ENCODE results near the gene FGF13.

The FGF13 gene

GRCh38 chrX:138711399-138712347, at the start of gene FGF13:
Gene FGF13, minus strand, starts transcription at chrX:138711717. Its CDS starts 714 bp downstream, at chrX:138711003.
- Mint-ChIP-seq H3K27ac (no peak within 1 kb of the TSS), H3K4me3 (no peak within 1 kb of the TSS), H3K27me3 (ENCODE audit: low read depth) (peaks cover 40% of the 10 kb centered on the region), H3K36me3 (ENCODE audit: low read depth) (no peaks in the 10 kb centered on the region), H3K9me3 (no peaks in the 10 kb centered on the region), H3K4me1 (ENCODE audit: low read depth) (no peaks in the 10 kb centered on the region)

- no peaks in the 10 kb centered on the region for H3K36me3 Mint-ChIP-seq (ENCODE audit: low read depth)
- no peak overlapping the region for H3K27ac Mint-ChIP-seq
- no peaks in the 10 kb centered on the region for H3K4me1 Mint-ChIP-seq (ENCODE audit: low read depth)
- no peaks in the 10 kb centered on the region for H3K9me3 Mint-ChIP-seq
- H3K27me3 Mint-ChIP-seq (ENCODE audit: low read depth): no peaks in the 10 kb centered on the region
- no peak overlapping the region for H3K4me3 Mint-ChIP-seq
Observed at GRCh38 chrX:138759217-138759943, 47.9 kb upstream of the FGF13 start.

- no peaks in the 10 kb centered on the region for H3K27me3 Mint-ChIP-seq (ENCODE audit: low read depth)
- H3K36me3 Mint-ChIP-seq (ENCODE audit: low read depth): no peaks in the 10 kb centered on the region
- H3K27ac Mint-ChIP-seq: no peak overlapping the region
- no peaks in the 10 kb centered on the region for H3K4me1 Mint-ChIP-seq (ENCODE audit: low read depth)
- H3K9me3 Mint-ChIP-seq: no peaks in the 10 kb centered on the region
- H3K4me3 Mint-ChIP-seq: no peak overlapping the region
Observed at GRCh38 chrX:138756234-138756633, 44.7 kb upstream of the FGF13 start.

GRCh38 chrX:138754861-138755260, 43.3 kb upstream of the FGF13 start:
- H3K4me3 Mint-ChIP-seq: no peak overlapping the region
- no peaks in the 10 kb centered on the region for H3K36me3 Mint-ChIP-seq (ENCODE audit: low read depth)

GRCh38 chrX:138748480-138748879, 37.0 kb upstream of the FGF13 start:
- Mint-ChIP-seq H3K4me1 (ENCODE audit: low read depth) (no peaks in the 10 kb centered on the region), H3K36me3 (ENCODE audit: low read depth) (no peaks in the 10 kb centered on the region), H3K27me3 (ENCODE audit: low read depth) (no peaks in the 10 kb centered on the region), H3K27ac (no peak overlapping the region), H3K4me3 (no peak overlapping the region), H3K9me3 (no peaks in the 10 kb centered on the region)

More at GRCh38 chrX:138754861-138755260, 43.3 kb upstream of the FGF13 start:
- no peaks in the 10 kb centered on the region for H3K9me3 Mint-ChIP-seq
- H3K4me1 Mint-ChIP-seq (ENCODE audit: low read depth): no peaks in the 10 kb centered on the region
- H3K27me3 Mint-ChIP-seq (ENCODE audit: low read depth): no peaks in the 10 kb centered on the region
- H3K27ac Mint-ChIP-seq: no peak overlapping the region

GRCh38 chrX:138745196-138745595, 33.7 kb upstream of the FGF13 start:
- H3K4me3 Mint-ChIP-seq: no peak overlapping the region
- H3K4me1 Mint-ChIP-seq (ENCODE audit: low read depth): no peaks in the 10 kb centered on the region
- H3K27ac Mint-ChIP-seq: no peak overlapping the region
- no peaks in the 10 kb centered on the region for H3K9me3 Mint-ChIP-seq
- H3K36me3 Mint-ChIP-seq (ENCODE audit: low read depth): no peaks in the 10 kb centered on the region
- no peaks in the 10 kb centered on the region for H3K27me3 Mint-ChIP-seq (ENCODE audit: low read depth)

GRCh38 chrX:138742217-138742616, 30.7 kb upstream of the FGF13 start:
- no peaks in the 10 kb centered on the region for H3K4me1 Mint-ChIP-seq (ENCODE audit: low read depth)
- no peaks in the 10 kb centered on the region for H3K27me3 Mint-ChIP-seq (ENCODE audit: low read depth)
- H3K4me3 Mint-ChIP-seq: no peak overlapping the region
- H3K27ac Mint-ChIP-seq: no peak overlapping the region
- no peaks in the 10 kb centered on the region for H3K36me3 Mint-ChIP-seq (ENCODE audit: low read depth)
- no peaks in the 10 kb centered on the region for H3K9me3 Mint-ChIP-seq

GRCh38 chrX:138740341-138740740, 28.8 kb upstream of the FGF13 start:
- Mint-ChIP-seq H3K36me3 (ENCODE audit: low read depth) (no peaks in the 10 kb centered on the region), H3K4me1 (ENCODE audit: low read depth) (no peaks in the 10 kb centered on the region), H3K9me3 (no peaks in the 10 kb centered on the region), H3K4me3 (no peak overlapping the region), H3K27ac (no peak overlapping the region), H3K27me3 (ENCODE audit: low read depth) (no peaks in the 10 kb centered on the region)

- no peaks in the 10 kb centered on the region for H3K27me3 Mint-ChIP-seq (ENCODE audit: low read depth)
- H3K4me3 Mint-ChIP-seq: no peak overlapping the region
- no peaks in the 10 kb centered on the region for H3K36me3 Mint-ChIP-seq (ENCODE audit: low read depth)
- no peaks in the 10 kb centered on the region for H3K4me1 Mint-ChIP-seq (ENCODE audit: low read depth)
- H3K27ac Mint-ChIP-seq: no peak overlapping the region
- H3K9me3 Mint-ChIP-seq: no peaks in the 10 kb centered on the region
Observed at GRCh38 chrX:138723301-138723700, 11.8 kb upstream of the FGF13 start.

- Mint-ChIP-seq H3K36me3 (ENCODE audit: low read depth) (no peaks in the 10 kb centered on the region), H3K27me3 (ENCODE audit: low read depth) (peaks cover 5% of the 10 kb centered on the region), H3K4me3 (no peak overlapping the region), H3K27ac (no peak overlapping the region), H3K9me3 (no peaks in the 10 kb centered on the region), H3K4me1 (ENCODE audit: low read depth) (no peaks in the 10 kb centered on the region)
Observed at GRCh38 chrX:138719396-138719795, 7.9 kb upstream of the FGF13 start.

GRCh38 chrX:138718941-138719340, 7.4 kb upstream of the FGF13 start:
- Mint-ChIP-seq H3K4me3 (no peak overlapping the region), H3K4me1 (ENCODE audit: low read depth) (no peaks in the 10 kb centered on the region), H3K27ac (no peak overlapping the region), H3K36me3 (ENCODE audit: low read depth) (no peaks in the 10 kb centered on the region), H3K9me3 (no peaks in the 10 kb centered on the region), H3K27me3 (ENCODE audit: low read depth) (peaks cover 6% of the 10 kb centered on the region)

GRCh38 chrX:138710866-138711341, 613 bp downstream of the FGF13 start:
- Mint-ChIP-seq H3K9me3 (no peaks in the 10 kb centered on the region), H3K36me3 (ENCODE audit: low read depth) (no peaks in the 10 kb centered on the region), H3K4me3 (no peak overlapping the region), H3K4me1 (ENCODE audit: low read depth) (no peaks in the 10 kb centered on the region), H3K27ac (no peak overlapping the region), H3K27me3 (ENCODE audit: low read depth) (peaks cover 40% of the 10 kb centered on the region)

- Mint-ChIP-seq H3K4me1 (ENCODE audit: low read depth) (no peaks in the 10 kb centered on the region), H3K36me3 (ENCODE audit: low read depth) (no peaks in the 10 kb centered on the region), H3K9me3 (no peaks in the 10 kb centered on the region), H3K4me3 (no peak overlapping the region), H3K27ac (no peak overlapping the region), H3K27me3 (ENCODE audit: low read depth) (peaks cover 39% of the 10 kb centered on the region)
Observed at GRCh38 chrX:138709886-138710791, 1.4 kb downstream of the FGF13 start.

GRCh38 chrX:138708268-138708667, 3.2 kb downstream of the FGF13 start:
- no peaks in the 10 kb centered on the region for H3K36me3 Mint-ChIP-seq (ENCODE audit: low read depth)
- no peaks in the 10 kb centered on the region for H3K9me3 Mint-ChIP-seq
- H3K27me3 Mint-ChIP-seq (ENCODE audit: low read depth): peaks cover 27% of the 10 kb centered on the region
- no peak overlapping the region for H3K27ac Mint-ChIP-seq
- no peak overlapping the region for H3K4me3 Mint-ChIP-seq
- H3K4me1 Mint-ChIP-seq (ENCODE audit: low read depth): no peaks in the 10 kb centered on the region
